ENCODE measurements around the gene UBASH3A.
A peak's percentile ranks its signal among the peaks of the same experiment; 100 is the strongest.

Gene UBASH3A

GRCh38 chr21:42392731-42393442, 10.8 kb upstream of the UBASH3A start:
- H3K4me1 Mint-ChIP-seq, result peaks cover 72% of the 10 kb centered on the region
- no peak for TF ChIP-seq CTCF (IDR thresholded peaks at IDR 0.05)
- peaks cover 18% of the 10 kb centered on the region for H3K9me3 Mint-ChIP-seq
- no peak for DNase-seq
- H3K36me3 Mint-ChIP-seq (ENCODE audit: low read depth), result no peaks in the 10 kb centered on the region
- no peak overlapping the region for H3K27ac Mint-ChIP-seq
- no peak overlapping the region for H3K4me3 Mint-ChIP-seq
- H3K27me3 Mint-ChIP-seq (ENCODE audit: low read depth, poor library complexity), result peaks cover 21% of the 10 kb centered on the region

- no peak for TF ChIP-seq CTCF (IDR thresholded peaks at IDR 0.05)
- peaks cover 21% of the 10 kb centered on the region for H3K27me3 Mint-ChIP-seq (ENCODE audit: low read depth, poor library complexity)
- H3K4me1 Mint-ChIP-seq, result peaks cover 73% of the 10 kb centered on the region
- H3K27ac Mint-ChIP-seq, result no peak overlapping the region
- peaks cover 16% of the 10 kb centered on the region for H3K9me3 Mint-ChIP-seq
- no peak for DNase-seq
- H3K4me3 Mint-ChIP-seq, result no peak overlapping the region
- H3K36me3 Mint-ChIP-seq (ENCODE audit: low read depth), result no peaks in the 10 kb centered on the region
Measured at GRCh38 chr21:42393443-42393950, 10.2 kb upstream of the UBASH3A start.

- H3K9me3 Mint-ChIP-seq, result peaks cover 6% of the 10 kb centered on the region
- H3K4me1 Mint-ChIP-seq, result peaks cover 72% of the 10 kb centered on the region
- H3K27me3 Mint-ChIP-seq (ENCODE audit: low read depth, poor library complexity), result peaks cover 13% of the 10 kb centered on the region
- no peak overlapping the region for H3K4me3 Mint-ChIP-seq
- no peak for TF ChIP-seq CTCF (IDR thresholded peaks at IDR 0.05)
- H3K36me3 Mint-ChIP-seq (ENCODE audit: low read depth), result no peaks in the 10 kb centered on the region
- DNase-seq, result no peak
- H3K27ac Mint-ChIP-seq, result no peak overlapping the region
Measured at GRCh38 chr21:42395302-42395701, 8.4 kb upstream of the UBASH3A start.

- H3K36me3 Mint-ChIP-seq (ENCODE audit: low read depth), result no peaks in the 10 kb centered on the region
- no peak within 1 kb of the TSS for H3K27ac Mint-ChIP-seq
- no peak for TF ChIP-seq CTCF (IDR thresholded peaks at IDR 0.05)
- H3K4me3 Mint-ChIP-seq, result no peak within 1 kb of the TSS
- DNase-seq, result no peak
- H3K9me3 Mint-ChIP-seq, result peaks cover 2% of the 10 kb centered on the region
- H3K4me1 Mint-ChIP-seq, result peaks cover 70% of the 10 kb centered on the region
- peaks cover 5% of the 10 kb centered on the region for H3K27me3 Mint-ChIP-seq (ENCODE audit: low read depth, poor library complexity)
Measured at GRCh38 chr21:42395905-42396651, 7.6 kb upstream of the UBASH3A start, which contains the start of gene TMPRSS3. Gene TMPRSS3, minus strand, starts transcription at chr21:42396052. Its CDS starts 635 bp downstream, at chr21:42395417.

- TF ChIP-seq CTCF (IDR thresholded peaks at IDR 0.05), result no peak
- Mint-ChIP-seq H3K4me3 (peak overlapping the region; percentile 33), H3K4me1 (peaks cover 67% of the 10 kb centered on the region), H3K9me3 (no peaks in the 10 kb centered on the region), H3K27ac (peak overlapping the region; percentile 70), H3K36me3 (ENCODE audit: low read depth) (no peaks in the 10 kb centered on the region), H3K27me3 (ENCODE audit: low read depth, poor library complexity) (peaks cover 7% of the 10 kb centered on the region)
- DNase-seq, result no peak
Measured at GRCh38 chr21:42396799-42397745, 6.6 kb upstream of the UBASH3A start.

Data from nephron progenitor cell (in vitro differentiated cells).